ENCODE measurements around the gene FAM168A. TPM values are rescaled to one million over a fixed set of nuclear protein-coding genes. Genes with fewer than 3 reads are reported as not detected.

FAM168A gene
- total RNA-seq, 1 donor from 2014 or later = 50.2 TPM

Other genes with a start within 250 kb of the FAM168A start
- 5.9 TPM for gene RELT, start 221.7 kb downstream of the FAM168A start, total RNA-seq
- gene PLEKHB1, start 48.5 kb upstream of the FAM168A start, total RNA-seq = 58.1 TPM
- gene RAB6A, start 163.0 kb upstream of the FAM168A start, total RNA-seq = 168 TPM
- gene MRPL48, start 189.8 kb upstream of the FAM168A start, total RNA-seq = 28.1 TPM

All from mucosa of gallbladder (tissue), 1 donor.